ENCODE results near the gene MORN4.

Gene MORN4

GRCh38 chr10:97572214-97572989 is 60.9 kb downstream of the MORN4 start, which contains the start of gene ANKRD2:
Gene ANKRD2, plus strand, starts transcription at chr10:97572779. Its CDS starts 10 bp downstream, at chr10:97572789.
- DNase-seq, result peak in 1 of 2 experiments; percentile 16

GRCh38 chr10:97571622-97572021 is 61.7 kb downstream of the MORN4 start:
- no peak for DNase-seq

- peak in 1 of 2 experiments; percentile 59 for DNase-seq
Measured at GRCh38 chr10:97570789-97571471, 62.4 kb downstream of the MORN4 start.

- DNase-seq, result no peak
Measured at GRCh38 chr10:97570146-97570788, 63.0 kb downstream of the MORN4 start.

GRCh38 chr10:97567891-97568290 is 65.4 kb downstream of the MORN4 start:
- peak in 1 of 2 experiments; percentile 8 for DNase-seq

GRCh38 chr10:97566336-97566996 is 66.8 kb downstream of the MORN4 start:
- no peak for DNase-seq

- no peak for DNase-seq
Measured at GRCh38 chr10:97564776-97565175, 68.5 kb downstream of the MORN4 start.

Data from NCI-H524 (cell line).